GM12874 (cell line): ENCODE data around the gene BICC1.

Experiments
- TF ChIP-seq, protein P1 (sequence below): IDR thresholded peaks from 2 replicates; pipeline ENCODE4 v1.5.1; 2011; ENCODE audit warnings: low read depth, mild to moderate bottlenecking, control low read depth, low read length, moderate library complexity; ENCODE audit not compliant: insufficient read depth

BICC1 gene

GRCh38 chr10:58477902-58478301 lies 34.8 kb upstream of the BICC1 start:
- TF ChIP-seq, protein P1, sequence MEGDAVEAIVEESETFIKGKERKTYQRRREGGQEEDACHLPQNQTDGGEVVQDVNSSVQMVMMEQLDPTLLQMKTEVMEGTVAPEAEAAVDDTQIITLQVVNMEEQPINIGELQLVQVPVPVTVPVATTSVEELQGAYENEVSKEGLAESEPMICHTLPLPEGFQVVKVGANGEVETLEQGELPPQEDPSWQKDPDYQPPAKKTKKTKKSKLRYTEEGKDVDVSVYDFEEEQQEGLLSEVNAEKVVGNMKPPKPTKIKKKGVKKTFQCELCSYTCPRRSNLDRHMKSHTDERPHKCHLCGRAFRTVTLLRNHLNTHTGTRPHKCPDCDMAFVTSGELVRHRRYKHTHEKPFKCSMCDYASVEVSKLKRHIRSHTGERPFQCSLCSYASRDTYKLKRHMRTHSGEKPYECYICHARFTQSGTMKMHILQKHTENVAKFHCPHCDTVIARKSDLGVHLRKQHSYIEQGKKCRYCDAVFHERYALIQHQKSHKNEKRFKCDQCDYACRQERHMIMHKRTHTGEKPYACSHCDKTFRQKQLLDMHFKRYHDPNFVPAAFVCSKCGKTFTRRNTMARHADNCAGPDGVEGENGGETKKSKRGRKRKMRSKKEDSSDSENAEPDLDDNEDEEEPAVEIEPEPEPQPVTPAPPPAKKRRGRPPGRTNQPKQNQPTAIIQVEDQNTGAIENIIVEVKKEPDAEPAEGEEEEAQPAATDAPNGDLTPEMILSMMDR = no peak

GRCh38 chr10:58479045-58479444 lies 33.6 kb upstream of the BICC1 start:
- TF ChIP-seq, protein P1 = no peak

DNA sequence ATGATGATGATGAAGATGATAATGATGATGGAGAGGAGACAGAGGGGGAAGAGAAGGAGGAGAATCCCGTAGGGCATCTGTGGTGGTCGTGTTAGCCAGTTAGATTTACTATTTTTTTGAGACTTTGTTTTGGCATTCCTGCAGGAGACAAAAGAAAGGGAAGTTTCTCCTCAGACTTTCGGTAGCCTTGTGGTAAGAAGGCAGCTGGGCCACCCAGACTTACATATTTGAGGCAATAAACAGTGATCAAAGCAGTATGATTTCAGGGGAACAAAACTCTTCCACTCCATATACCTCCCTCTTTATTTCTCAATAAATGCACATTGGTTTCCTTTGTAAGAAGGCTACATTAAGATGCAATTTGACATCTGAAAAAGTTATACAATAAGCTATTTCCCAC lies 32.4 kb upstream of the BICC1 start:
- TF ChIP-seq, protein P1 = no peak

- TF ChIP-seq, protein P1 = no peak
Measured at GRCh38 chr10:58481569-58482109, 31.0 kb upstream of the BICC1 start.

DNA sequence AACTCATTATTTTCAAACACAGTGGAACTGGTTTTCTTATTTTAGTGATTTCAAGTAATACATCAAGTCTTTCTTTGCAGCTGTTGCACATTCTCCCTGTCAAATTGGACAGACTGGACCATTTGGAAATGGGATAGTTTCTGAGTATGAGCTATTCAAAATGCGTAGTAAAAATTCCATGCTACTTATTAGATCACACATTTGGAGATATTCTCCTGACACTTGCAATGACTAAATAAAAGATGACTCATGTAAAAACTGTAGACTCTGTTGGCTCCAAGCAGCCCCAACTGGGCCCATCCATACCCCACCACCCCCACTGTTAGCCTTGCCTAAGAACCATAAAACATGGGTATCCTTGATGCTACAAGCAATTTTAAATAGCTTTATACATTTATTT lies 25.9 kb upstream of the BICC1 start:
- TF ChIP-seq, protein P1 = no peak

DNA sequence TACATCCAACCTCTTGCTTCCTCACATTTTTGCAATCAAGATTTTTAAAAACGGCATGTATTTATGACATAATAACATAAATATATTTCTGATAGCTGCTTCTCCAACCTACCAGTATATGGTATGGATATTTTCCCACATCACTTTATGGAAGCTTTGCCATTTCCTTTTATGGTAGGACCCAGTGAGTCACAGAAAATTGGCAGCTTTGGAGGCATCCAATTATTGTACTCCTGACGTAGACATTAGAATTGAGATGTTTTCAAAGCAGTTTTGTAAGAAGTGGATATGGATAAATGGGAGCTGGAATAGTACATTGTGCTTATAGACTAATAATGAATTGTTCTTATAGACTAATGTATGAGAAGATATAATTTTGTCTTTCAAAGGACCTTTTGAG lies 23.8 kb upstream of the BICC1 start:
- TF ChIP-seq, protein P1 = no peak

- TF ChIP-seq, protein P1 = no peak
Measured at GRCh38 chr10:58502956-58503355, 9.7 kb upstream of the BICC1 start.
